CD14-positive monocyte (primary cell): ENCODE measurements around the gene IFRD1. TPM values are rescaled to one million over a fixed set of nuclear protein-coding genes. Genes with fewer than 3 reads are reported as not detected.

Experiments used
- DNase-seq, 3 donors: peaks; one replicate each; pipeline ENCODE4 v3.0.0-alpha.2; 2011 to 2022
- H2AFZ ChIP-seq: 2 replicates; pipeline ENCODE4 v1.6.0; 2012; ENCODE audit warnings: mild to moderate bottlenecking, low read depth, low read length, inconsistent platforms; ENCODE audit not compliant: insufficient read depth, poor library complexity, severe bottlenecking
- H3K27ac ChIP-seq, 2 donors: 1 replicate in 1 of 2; 2 replicates in 1 of 2; pipeline ENCODE4 v1.5.1; 2012 to 2013; ENCODE audit warnings: low read length in 2 of 2, control low read depth in 1 of 2, inconsistent platforms in 1 of 2, low read depth in 1 of 2, mild to moderate bottlenecking in 1 of 2
- H3K27me3 ChIP-seq, 2 donors: one replicate each; pipeline versions ENCODE4 v1.6.0 to v1.6.1; 2011 to 2013; ENCODE audit warnings: low read length in 2 of 2; ENCODE audit not compliant: control insufficient read depth in 2 of 2, insufficient read depth in 2 of 2
- H3K36me3 ChIP-seq, 2 donors: replicated peaks in 1 of 2; 1 replicate in 1 of 2; 2 replicates in 1 of 2; pipeline versions ENCODE4 v1.5.1 to v1.6.1; 2012 to 2013; ENCODE audit warnings: low read length in 2 of 2, control low read depth in 1 of 2, inconsistent platforms in 1 of 2, mild to moderate bottlenecking in 1 of 2; ENCODE audit not compliant: insufficient read depth in 2 of 2, control insufficient read depth in 1 of 2
- H3K4me1 ChIP-seq, 2 donors: 1 replicate in 1 of 2; 2 replicates in 1 of 2; pipeline versions ENCODE4 v1.5.1 to v1.6.1; 2012 to 2013; ENCODE audit warnings: low read length in 2 of 2, control low read depth in 1 of 2, inconsistent platforms in 1 of 2, mild to moderate bottlenecking in 1 of 2, moderate library complexity in 1 of 2; ENCODE audit not compliant: insufficient read depth in 2 of 2, control insufficient read depth in 1 of 2
- H3K4me2 ChIP-seq: replicated peaks from 2 replicates; pipeline ENCODE3; 2012; ENCODE audit warnings: low read length, moderate library complexity, mild to moderate bottlenecking; ENCODE audit not compliant: poor library complexity, severe bottlenecking; ENCODE audit errors: extremely low read depth
- H3K4me3 ChIP-seq, 3 experiments: fragments of 200-600 bp in 1 of 3; sonication (generic) in 1 of 3; replicated peaks in 1 of 3; 1 replicate in 2 of 3; 2 replicates in 1 of 3; pipeline ENCODE4 v1.5.1; 2011 to 2013; ENCODE audit warnings: low read length in 3 of 3, mild to moderate bottlenecking in 3 of 3, control low read depth in 2 of 3, low read depth in 2 of 3, inconsistent platforms in 1 of 3, moderate library complexity in 1 of 3
- H3K79me2 ChIP-seq: 2 replicates; pipeline ENCODE4 v1.6.0; 2012; ENCODE audit warnings: mild to moderate bottlenecking, control low read depth, inconsistent platforms, low read length, moderate library complexity; ENCODE audit not compliant: insufficient read depth
- H3K9ac ChIP-seq: 2 replicates; pipeline ENCODE4 v1.6.0; 2017; ENCODE audit warnings: low read length, mild to moderate bottlenecking; ENCODE audit not compliant: insufficient read depth, poor library complexity, severe bottlenecking
- H3K9me3 ChIP-seq, 2 donors: replicated peaks in 1 of 2; 1 replicate in 1 of 2; 2 replicates in 1 of 2; pipeline versions ENCODE4 v1.5.1 to v1.6.1; 2012 to 2013; ENCODE audit warnings: low read length in 2 of 2, control low read depth in 1 of 2; ENCODE audit not compliant: control insufficient read depth in 1 of 2, insufficient read depth in 1 of 2
- H4K20me1 ChIP-seq: 2 replicates; pipeline ENCODE4 v1.6.0; 2012; ENCODE audit warnings: mild to moderate bottlenecking, low read length, control low read depth, moderate library complexity; ENCODE audit not compliant: insufficient read depth
- H3K27ac Mint-ChIP-seq, 7 donors: one replicate each; pipeline ENCODE4 v1.8.0; 2020; ENCODE audit warnings: mild to moderate bottlenecking in 7 of 7, mixed read lengths in 7 of 7, moderate library complexity in 6 of 7, inconsistent platforms in 2 of 7
- H3K27me3 Mint-ChIP-seq, 3 donors: one replicate each; pipeline ENCODE4 v1.8.0; 2021 to 2022; ENCODE audit warnings: low read depth in 3 of 3, mild to moderate bottlenecking in 3 of 3, mixed read lengths in 3 of 3, moderate library complexity in 3 of 3, inconsistent platforms in 1 of 3
- H3K36me3 Mint-ChIP-seq, 2 donors: one replicate each; pipeline ENCODE4 v1.8.0; 2020; ENCODE audit warnings: mixed read lengths in 2 of 2, inconsistent platforms in 1 of 2, mild to moderate bottlenecking in 1 of 2
- H3K4me1 Mint-ChIP-seq: one replicate; pipeline ENCODE4 v1.8.0; 2020; ENCODE audit warnings: mild to moderate bottlenecking, mixed read lengths
- H3K4me3 Mint-ChIP-seq, 2 donors: one replicate each; pipeline ENCODE4 v1.8.0; 2020; ENCODE audit warnings: mild to moderate bottlenecking in 2 of 2, mixed read lengths in 2 of 2, moderate library complexity in 1 of 2
- H3K9me3 Mint-ChIP-seq, 7 donors: one replicate each; pipeline ENCODE4 v1.8.0; 2020 to 2022; ENCODE audit warnings: mixed read lengths in 7 of 7, mild to moderate bottlenecking in 6 of 7, moderate library complexity in 6 of 7, inconsistent platforms in 2 of 7
- CTCF ChIP-seq: fragments of 200-600 bp; IDR thresholded peaks from one replicate; pipeline ENCODE4 v1.8.0; 2022; ENCODE audit warnings: antibody characterized with exemption, mild to moderate bottlenecking
- WGBS: methylation state at CpG from one replicate; pipeline ENCODE4 v1.1.5; 2013; ENCODE audit warnings: missing lambda C conversion rate; ENCODE audit not compliant: insufficient coverage; 5-methylcytosine and 5-hydroxymethylcytosine counted together
- intact Hi-C, 2 donors: fragments of 100-400 bp; cut with micrococcal nuclease; formaldehyde crosslinking; loops; one replicate each; pipeline versions ENCODE4 v1.15.0 to v1.15.1; 2023
- polyA plus RNA-seq, 3 donors: library from polyadenylated mRNA; depleted of rRNA in 1 of 3; unstranded in 2 of 3; stranded (reverse) in 1 of 3; fragments of 300-500 nt in 2 of 3; fragments of >200 nt in 1 of 3; fragmentation: Illumina TruSeq in 2 of 3; gene quantifications; 1 replicate in 2 of 3; 2 replicates in 1 of 3; pipeline ENCODE4 v1.2.3, GENCODE V29; 2012 to 2021

The IFRD1 gene
- polyA plus RNA-seq, 3 donors: 13.6 to 81.6 (median 18.7) TPM

- Histone ChIP-seq H3K27me3 (no peaks in the 10 kb centered on the region), H3K4me1 (no peaks in the 10 kb centered on the region), H3K9ac (no peak overlapping the region), H3K4me3 (no peak overlapping the region), H4K20me1 (no peaks in the 10 kb centered on the region), H3K36me3 (peaks cover 0 to 18% of the 10 kb centered on the region in 2 donors), H2AFZ (no peak overlapping the region), H3K79me2 (no peaks in the 10 kb centered on the region), H3K4me2 (no peak overlapping the region), H3K9me3 (no peaks in the 10 kb centered on the region), H3K27ac (no peak overlapping the region)
- no peaks in the 10 kb centered on the region for H3K4me1 Mint-ChIP-seq
- no peaks in the 10 kb centered on the region for H3K27me3 Mint-ChIP-seq
- WGBS: 94% methylated on average over 2 of the region's 3 CpGs
- H3K4me3 Mint-ChIP-seq: no peak overlapping the region
- no peak overlapping the region for H3K27ac Mint-ChIP-seq
- H3K9me3 Mint-ChIP-seq: no peaks in the 10 kb centered on the region
- peaks cover 13 to 22% of the 10 kb centered on the region in 2 donors for H3K36me3 Mint-ChIP-seq
- DNase-seq: peak in 1 of 3 donors; percentile 26
- intact Hi-C loops: no loop called here
- no peak for TF ChIP-seq CTCF
These were observed 31.8 kb downstream of the IFRD1 start for GRCh38 chr7:112481833-112482670.

DNA sequence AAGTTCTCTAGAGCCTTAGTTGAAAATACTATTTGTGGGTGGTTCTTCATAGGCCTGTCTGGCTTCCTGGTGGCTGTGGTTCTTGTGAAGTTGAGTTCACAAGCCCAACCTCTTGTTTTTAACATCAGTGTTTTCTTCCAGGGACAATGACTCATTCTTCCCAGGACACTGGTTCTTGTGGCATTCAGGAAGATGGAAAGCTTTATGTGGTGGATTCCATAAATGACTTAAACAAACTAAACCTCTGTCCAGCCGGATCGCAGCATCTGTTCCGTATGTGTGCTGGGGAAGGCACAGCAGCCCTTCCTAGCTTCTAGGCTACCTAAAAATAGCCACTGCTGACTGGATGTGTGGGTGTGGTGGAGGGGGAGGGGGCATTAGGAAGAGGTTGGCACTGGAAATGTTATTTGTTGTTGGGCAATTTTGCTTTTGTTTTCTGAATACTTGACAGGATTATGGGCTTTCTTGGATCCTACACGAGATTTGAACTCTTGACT is 34.5 kb downstream of the IFRD1 start:
- Mint-ChIP-seq H3K36me3 (peaks cover 2 to 3% of the 10 kb centered on the region in 2 donors), H3K4me3 (no peak overlapping the region), H3K4me1 (no peaks in the 10 kb centered on the region), H3K9me3 (peaks cover 0 to 2% (median 0%) of the 10 kb centered on the region in 7 donors), H3K27me3 (no peaks in the 10 kb centered on the region), H3K27ac (no peak overlapping the region)
- no peak for DNase-seq
- Histone ChIP-seq H3K27ac (no peak overlapping the region), H2AFZ (no peak overlapping the region), H3K36me3 (no peaks in the 10 kb centered on the region), H3K4me2 (no peak overlapping the region), H3K27me3 (no peaks in the 10 kb centered on the region), H3K9ac (no peak overlapping the region), H3K4me1 (no peaks in the 10 kb centered on the region), H3K9me3 (no peaks in the 10 kb centered on the region), H3K79me2 (no peaks in the 10 kb centered on the region), H3K4me3 (no peak overlapping the region), H4K20me1 (no peaks in the 10 kb centered on the region)
- intact Hi-C loops: no loop called here
- no peak for TF ChIP-seq CTCF
- 100% methylated on average over 1 of the region's 4 CpGs for WGBS
